Stomach (tissue), 4 donors: ENCODE data around the gene EIF4G3.

Experiments used
- CTCF ChIP-seq, 7 experiments: fragments of 450-650 bp in 4 of 7; fragments of 200-600 bp in 3 of 7; sonication (generic) in 3 of 7; IDR thresholded peaks; one replicate each; pipeline ENCODE4 v1.5.1; 2016 to 2019; ENCODE audit warnings: antibody characterized with exemption in 7 of 7, control low read depth in 2 of 7, mild to moderate bottlenecking in 1 of 7
- EP300 ChIP-seq: sonication (generic); formaldehyde crosslinking; IDR thresholded peaks from one replicate; pipeline ENCODE4 v1.6.1; 2017; ENCODE audit warnings: antibody characterized with exemption
- POLR2AphosphoS5 ChIP-seq, 3 donors: sonication (generic); formaldehyde crosslinking; IDR thresholded peaks; one replicate each; pipeline ENCODE4 v1.6.1; 2016; ENCODE audit warnings: antibody characterized with exemption in 3 of 3

- no peak for TF ChIP-seq POLR2AphosphoS5 (IDR thresholded peaks at IDR 0.05)
- no peak for TF ChIP-seq EP300
- no peak for TF ChIP-seq CTCF (IDR thresholded peaks at IDR 0.05)
These were observed 47.3 kb downstream of the EIF4G3 start for GRCh38 chr1:21129407-21129806.
